ENCODE data around the gene CALCOCO1. TPM values are rescaled to one million over a fixed set of nuclear protein-coding genes. Genes with fewer than 3 reads are reported as not detected.

CALCOCO1 gene
- total and polyA plus RNA-seq, 9 of the 15 experiments (the other 6 are each of a cell fraction or from before 2014, with no cell fraction given): 1.9 to 31.8 (median 11.0) TPM

- TF ChIP-seq ZNF518B (CRISPR knock-in tag; IDR thresholded peaks at IDR 0.05) (no peak), REST (IDR thresholded peaks at IDR 0.05; ENCODE audit: borderline replicate concordance) (peak; percentile 87), REST (CRISPR knock-in tag; IDR thresholded peaks at IDR 0.05; ENCODE audit: low read depth) (no peak), FOXJ2 (tag; IDR thresholded peaks at IDR 0.05) (no peak), STAG1 (CRISPR knock-in tag; IDR thresholded peaks at IDR 0.05; ENCODE audit: borderline replicate concordance) (peak; percentile 89), CC2D1A (IDR thresholded peaks at IDR 0.05) (peak; percentile 87), ZNF431 (CRISPR knock-in tag; IDR thresholded peaks at IDR 0.05) (no peak), RBBP5 (IDR thresholded peaks at IDR 0.05; ENCODE audit: borderline replicate concordance, insufficient read depth, low read length, poor library complexity, severe bottlenecking) (no peak), FOS (IDR thresholded peaks at IDR 0.05; ENCODE audit: extremely low read depth, insufficient read length) (no peak), RNF219 (CRISPR knock-in tag; IDR thresholded peaks at IDR 0.05) (no peak), FOSL1 (tag; conservative IDR thresholded peaks at IDR 0.05) (no peak), MEF2D (tag; conservative IDR thresholded peaks at IDR 0.05; ENCODE audit: low read depth) (no peak), CGGBP1 (CRISPR knock-in tag; IDR thresholded peaks at IDR 0.05) (no peak)
These were observed 25.6 kb downstream of the CALCOCO1 start (continued) for GRCh38 chr12:53701518-53702264.
